ENCODE data around the gene TMEM229B. TPM values are rescaled to one million over a fixed set of nuclear protein-coding genes. Genes with fewer than 3 reads are reported as not detected.

Gene TMEM229B
- total RNA-seq, 1 donor from 2014 or later, result 5.5 TPM

DNA sequence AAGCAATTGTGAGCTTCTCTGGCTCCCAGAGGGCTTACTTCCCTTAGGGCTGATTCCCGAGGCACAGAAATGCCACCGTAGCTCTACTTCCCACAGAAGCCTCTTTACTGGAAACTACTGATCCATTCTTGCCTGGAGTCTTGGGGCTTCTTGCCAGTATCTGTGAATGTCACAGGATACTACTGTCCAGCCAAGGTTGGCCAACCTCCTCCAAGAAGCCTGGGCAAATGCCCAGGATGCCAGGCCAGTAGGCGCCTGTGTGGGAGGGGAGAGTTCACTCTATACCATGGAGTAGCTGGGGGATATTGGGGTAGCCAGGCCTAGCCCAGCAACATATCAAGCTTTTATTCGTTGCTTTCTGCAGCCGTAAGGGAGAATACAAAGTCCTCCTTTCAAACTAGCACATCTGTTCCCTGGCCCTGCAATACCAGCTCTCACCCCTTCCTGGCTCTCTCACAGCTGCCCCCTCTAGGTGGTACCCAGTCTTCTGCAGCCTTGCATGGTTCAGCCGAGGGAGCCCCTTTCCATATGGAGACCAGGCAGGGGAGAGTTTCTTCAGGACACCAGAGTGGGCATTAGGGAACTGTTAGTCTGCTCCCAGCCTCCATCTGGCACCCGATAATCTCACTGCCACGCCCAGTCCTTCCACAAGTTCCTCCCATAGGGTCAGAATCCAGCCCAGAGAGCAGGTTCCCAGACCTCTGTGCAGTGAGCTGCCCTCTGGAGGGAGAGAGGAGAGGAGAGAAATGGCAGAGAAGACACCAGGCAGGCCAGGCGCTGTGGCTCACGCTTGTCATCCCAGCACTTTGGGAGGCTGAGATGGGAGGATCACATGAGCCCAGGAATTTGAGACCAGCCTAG, 52.3 kb downstream of the TMEM229B start:
- H3K4me3 ChIP-seq, result no peak overlapping the region
- no peaks in the 10 kb centered on the region for H3K27me3 ChIP-seq
- TF ChIP-seq, protein P1, sequence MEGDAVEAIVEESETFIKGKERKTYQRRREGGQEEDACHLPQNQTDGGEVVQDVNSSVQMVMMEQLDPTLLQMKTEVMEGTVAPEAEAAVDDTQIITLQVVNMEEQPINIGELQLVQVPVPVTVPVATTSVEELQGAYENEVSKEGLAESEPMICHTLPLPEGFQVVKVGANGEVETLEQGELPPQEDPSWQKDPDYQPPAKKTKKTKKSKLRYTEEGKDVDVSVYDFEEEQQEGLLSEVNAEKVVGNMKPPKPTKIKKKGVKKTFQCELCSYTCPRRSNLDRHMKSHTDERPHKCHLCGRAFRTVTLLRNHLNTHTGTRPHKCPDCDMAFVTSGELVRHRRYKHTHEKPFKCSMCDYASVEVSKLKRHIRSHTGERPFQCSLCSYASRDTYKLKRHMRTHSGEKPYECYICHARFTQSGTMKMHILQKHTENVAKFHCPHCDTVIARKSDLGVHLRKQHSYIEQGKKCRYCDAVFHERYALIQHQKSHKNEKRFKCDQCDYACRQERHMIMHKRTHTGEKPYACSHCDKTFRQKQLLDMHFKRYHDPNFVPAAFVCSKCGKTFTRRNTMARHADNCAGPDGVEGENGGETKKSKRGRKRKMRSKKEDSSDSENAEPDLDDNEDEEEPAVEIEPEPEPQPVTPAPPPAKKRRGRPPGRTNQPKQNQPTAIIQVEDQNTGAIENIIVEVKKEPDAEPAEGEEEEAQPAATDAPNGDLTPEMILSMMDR (IDR thresholded peaks at IDR 0.05), result no peak
- no peaks in the 10 kb centered on the region for H3K4me1 ChIP-seq
- no peaks in the 10 kb centered on the region for H3K36me3 ChIP-seq
- no peak overlapping the region for H3K27ac ChIP-seq
- H3K9me3 ChIP-seq, result no peaks in the 10 kb centered on the region
- intact Hi-C loops (cut with DNase I), result no loop called here
- no peak for DNase-seq (ENCODE audit: low spot score in 2 of 2)

DNA sequence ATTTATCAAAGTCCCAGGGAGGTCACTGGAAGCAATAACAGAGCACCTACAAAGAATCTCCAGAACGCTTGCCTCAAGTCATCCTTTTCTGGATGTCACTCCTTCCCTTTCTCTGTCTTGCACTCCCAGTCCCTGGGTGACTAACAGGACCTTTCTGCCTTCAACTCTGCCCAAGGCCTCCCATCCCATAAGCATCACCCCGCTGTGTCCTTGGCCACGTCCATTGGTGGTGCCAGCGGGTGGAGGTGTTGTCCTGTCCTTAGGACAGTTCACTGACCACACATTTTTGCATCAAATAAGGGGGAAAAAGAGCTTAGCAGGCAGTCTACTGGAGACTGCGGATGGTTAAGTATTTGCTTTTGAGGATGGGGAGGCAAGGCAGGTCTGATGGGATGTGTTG, 52.9 kb downstream of the TMEM229B start:
- intact Hi-C loops (cut with DNase I), result no loop called here
- TF ChIP-seq, protein P1 (IDR thresholded peaks at IDR 0.05), result no peak

DNA sequence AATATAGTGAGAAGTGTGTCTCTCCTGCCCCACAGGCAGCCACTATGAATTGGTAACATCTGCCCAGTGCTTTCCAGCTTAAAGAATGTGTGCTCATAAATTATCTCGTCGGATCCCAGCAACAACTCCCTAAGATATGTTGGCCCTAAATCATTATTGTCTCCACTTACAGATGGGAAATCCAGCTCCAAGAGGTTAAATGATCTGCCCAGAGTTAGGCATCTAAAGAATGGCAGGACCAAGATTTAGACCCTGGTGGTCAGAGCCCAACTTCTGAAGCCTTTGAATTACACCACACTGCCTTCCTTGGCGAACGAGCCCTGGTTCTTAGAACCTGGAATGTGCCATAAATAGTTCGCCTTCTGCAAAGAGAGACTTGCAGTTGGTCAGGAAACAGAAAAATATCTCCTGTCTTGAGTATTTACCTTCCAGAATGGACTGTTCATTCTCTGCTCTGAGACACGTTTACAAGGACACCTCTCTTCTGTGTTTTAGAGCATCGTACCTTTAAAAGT, 56.4 kb downstream of the TMEM229B start:
- H3K9me3 ChIP-seq, result no peaks in the 10 kb centered on the region
- H3K27ac ChIP-seq, result no peak overlapping the region
- no peaks in the 10 kb centered on the region for H3K4me1 ChIP-seq
- H3K36me3 ChIP-seq, result no peaks in the 10 kb centered on the region
- no peak overlapping the region for H3K4me3 ChIP-seq
- TF ChIP-seq, protein P1 (IDR thresholded peaks at IDR 0.05), result no peak
- no peak for DNase-seq (ENCODE audit: low spot score in 2 of 2)
- H3K27me3 ChIP-seq, result no peaks in the 10 kb centered on the region
- intact Hi-C loops (cut with DNase I), result no loop called here

More for the DNA sequence above, 52.9 kb downstream of the TMEM229B start:
- no peak overlapping the region for H3K4me3 ChIP-seq
- no peaks in the 10 kb centered on the region for H3K9me3 ChIP-seq
- H3K27ac ChIP-seq, result no peak overlapping the region
- no peaks in the 10 kb centered on the region for H3K36me3 ChIP-seq
- no peaks in the 10 kb centered on the region for H3K4me1 ChIP-seq
- no peaks in the 10 kb centered on the region for H3K27me3 ChIP-seq
- no peak for DNase-seq (ENCODE audit: low spot score in 2 of 2)

DNA sequence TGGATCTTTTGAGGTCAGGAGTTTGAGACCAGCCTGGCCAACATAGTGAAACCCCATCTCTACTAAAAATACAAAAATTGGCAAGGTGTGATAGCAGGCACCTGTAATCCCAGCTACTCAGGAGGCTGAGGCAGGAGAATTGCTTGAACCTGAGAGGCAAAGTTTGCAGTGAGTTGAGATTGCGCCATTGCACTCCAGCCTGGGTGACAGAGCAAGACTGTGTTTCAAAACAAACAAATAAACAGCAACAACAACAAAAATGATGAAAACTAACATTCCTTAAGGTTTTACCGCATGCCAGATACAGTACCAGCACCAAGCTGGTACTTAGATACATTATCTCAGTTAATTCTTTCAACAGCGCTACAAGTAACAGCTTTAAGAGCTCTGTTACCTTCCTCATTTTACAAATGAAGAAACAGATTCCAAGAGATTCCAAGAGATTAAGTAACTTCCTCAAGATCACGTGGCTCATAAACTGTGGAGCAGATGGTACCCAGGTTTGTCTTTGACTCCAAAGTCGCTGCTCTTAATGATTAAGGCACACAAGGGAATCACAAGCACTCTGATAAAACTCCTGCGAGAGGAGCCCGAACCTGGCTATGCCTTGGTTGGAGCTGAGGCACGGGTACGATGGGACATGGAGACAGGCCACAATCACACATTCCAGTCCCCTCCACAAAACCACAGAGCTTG, 58.9 kb downstream of the TMEM229B start:
- Histone ChIP-seq H3K27me3 (no peaks in the 10 kb centered on the region), H3K9me3 (no peaks in the 10 kb centered on the region), H3K36me3 (no peaks in the 10 kb centered on the region), H3K4me1 (no peaks in the 10 kb centered on the region), H3K27ac (no peak overlapping the region), H3K4me3 (no peak overlapping the region)
- intact Hi-C loops (cut with DNase I), result loop anchor here (5.0 kb wide), 1 partner anchor 273 kb away; the partner anchor contains the start of gene RDH12
- no peak for DNase-seq (ENCODE audit: low spot score in 2 of 2)
- TF ChIP-seq, protein P1 (IDR thresholded peaks at IDR 0.05), result no peak

DNA sequence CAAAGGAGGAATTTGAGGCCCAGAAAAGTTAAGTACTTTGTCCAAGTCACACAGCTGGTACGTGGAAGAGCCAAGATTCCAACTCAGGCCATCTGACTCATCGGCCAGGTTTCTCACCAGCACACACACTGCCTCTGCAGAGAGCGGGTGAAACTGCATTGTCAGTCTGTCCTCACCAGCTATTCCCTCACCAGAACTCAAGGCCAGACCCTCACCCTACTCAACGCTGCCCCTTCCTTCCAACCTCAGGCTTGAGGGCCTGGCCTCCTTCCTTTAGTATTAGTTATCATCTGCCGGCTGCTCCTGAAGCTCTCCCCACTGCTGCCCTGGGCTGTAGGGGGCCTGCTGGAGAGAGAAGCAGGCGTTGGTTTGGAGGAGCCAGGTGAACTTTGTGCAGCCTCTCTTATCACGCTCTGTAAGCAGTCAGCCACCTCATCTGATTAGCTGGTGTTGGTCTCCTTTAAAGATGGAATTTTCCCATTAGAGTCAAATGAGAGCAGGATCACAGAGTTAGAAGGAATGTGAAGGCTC, 60.0 kb downstream of the TMEM229B start:
- TF ChIP-seq, protein P1 (IDR thresholded peaks at IDR 0.05), result no peak
- intact Hi-C loops (cut with DNase I), result loop anchor here (5.0 kb wide), 1 partner anchor 274 kb away; the partner anchor contains the start of gene RDH12
- H3K4me3 ChIP-seq, result no peak overlapping the region
- no peaks in the 10 kb centered on the region for H3K9me3 ChIP-seq
- no peaks in the 10 kb centered on the region for H3K27me3 ChIP-seq
- DNase-seq (ENCODE audit: low spot score in 2 of 2), result no peak
- no peak overlapping the region for H3K27ac ChIP-seq
- no peaks in the 10 kb centered on the region for H3K36me3 ChIP-seq
- no peaks in the 10 kb centered on the region for H3K4me1 ChIP-seq

Data from ascending aorta (tissue), 2 donors.